GM04503 (cell line): ENCODE results near the gene ADO.

Source experiments
- DNase-seq: peaks from one replicate; pipeline ENCODE4 v3.0.0-alpha.2; 2012; ENCODE audit warnings: low read depth

The ADO gene

DNA sequence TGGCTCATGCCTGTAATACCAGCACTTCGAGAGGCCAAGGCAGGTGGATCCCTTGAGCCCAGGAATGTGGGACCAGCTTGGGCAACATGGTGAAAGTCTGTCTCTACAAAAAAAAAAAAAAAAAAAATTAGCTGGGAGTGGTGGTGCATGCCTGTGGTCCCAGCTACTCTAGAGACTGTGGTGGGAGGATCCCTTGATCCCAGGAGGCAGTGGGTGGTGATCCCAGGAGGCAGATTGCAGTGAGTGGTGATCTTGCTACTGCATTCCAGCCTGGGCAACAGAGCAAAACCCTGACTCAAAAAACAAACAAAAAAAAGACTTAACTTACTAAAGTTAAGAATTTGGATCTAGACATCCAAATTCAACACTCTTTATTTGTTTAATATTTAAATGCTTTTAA is 10.2 kb upstream of the ADO start:
- DNase-seq: no peak

- no peak for DNase-seq
These were observed 9.4 kb upstream of the ADO start for GRCh38 chr10:62795100-62795499.

- DNase-seq: no peak
These were observed 8.8 kb upstream of the ADO start for GRCh38 chr10:62795762-62796161.

GRCh38 chr10:62796896-62797295 is 7.6 kb upstream of the ADO start:
- DNase-seq: no peak

- DNase-seq: no peak
These were observed 2.6 kb upstream of the ADO start for GRCh38 chr10:62801871-62802270.

DNA sequence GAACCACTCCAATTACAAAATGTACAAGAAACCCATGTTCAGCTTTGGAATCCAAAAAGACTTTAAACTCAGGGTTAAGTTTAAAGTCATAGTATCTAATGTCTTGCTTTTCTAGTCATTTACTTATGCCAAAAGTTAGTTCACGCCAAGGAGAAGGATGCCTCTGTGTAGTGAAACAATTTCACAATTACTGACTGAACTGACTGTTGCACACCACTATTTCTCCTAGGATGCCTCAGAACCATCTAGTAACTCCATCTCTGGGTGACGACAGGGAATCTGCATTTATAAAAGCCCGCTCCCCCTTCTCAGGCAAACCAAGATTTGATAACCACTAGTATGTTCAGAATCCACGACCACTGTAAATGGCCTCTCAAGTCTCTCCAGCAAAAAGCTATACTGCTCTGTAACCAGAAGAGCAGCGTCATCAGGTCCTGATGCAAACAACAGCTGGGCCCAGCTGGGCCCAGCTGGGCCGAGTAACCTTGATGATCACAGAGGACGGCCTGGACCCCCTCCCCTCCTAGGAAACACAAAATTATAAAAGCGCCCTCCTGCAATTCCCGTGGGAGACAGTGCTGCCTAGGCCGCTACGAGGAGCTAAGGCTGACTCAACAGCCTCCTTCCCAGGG is 680 bp upstream of the ADO start:
- DNase-seq: no peak

GRCh38 chr10:62805231-62806099 is 945 bp downstream of the ADO start:
- no peak for DNase-seq

DNA sequence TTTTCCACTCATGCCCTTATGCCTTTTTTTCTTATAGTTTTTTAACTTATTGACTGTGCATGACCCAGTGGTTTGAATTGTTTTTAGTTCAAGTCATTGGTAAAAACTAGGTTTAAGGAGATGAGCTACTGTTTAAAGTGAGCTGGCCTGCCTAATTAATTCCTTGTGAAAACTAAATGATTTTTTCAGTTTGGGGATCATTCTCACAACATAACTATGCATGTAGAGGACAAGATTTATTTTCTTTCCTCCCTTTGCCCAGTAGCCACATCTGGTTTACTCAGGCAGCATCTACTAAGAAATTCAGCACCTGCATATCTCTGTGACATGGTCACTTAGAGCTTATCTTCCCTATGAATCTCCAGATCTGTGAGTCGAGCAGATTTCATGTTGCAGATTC is 1.7 kb downstream of the ADO start:
- no peak for DNase-seq

DNA sequence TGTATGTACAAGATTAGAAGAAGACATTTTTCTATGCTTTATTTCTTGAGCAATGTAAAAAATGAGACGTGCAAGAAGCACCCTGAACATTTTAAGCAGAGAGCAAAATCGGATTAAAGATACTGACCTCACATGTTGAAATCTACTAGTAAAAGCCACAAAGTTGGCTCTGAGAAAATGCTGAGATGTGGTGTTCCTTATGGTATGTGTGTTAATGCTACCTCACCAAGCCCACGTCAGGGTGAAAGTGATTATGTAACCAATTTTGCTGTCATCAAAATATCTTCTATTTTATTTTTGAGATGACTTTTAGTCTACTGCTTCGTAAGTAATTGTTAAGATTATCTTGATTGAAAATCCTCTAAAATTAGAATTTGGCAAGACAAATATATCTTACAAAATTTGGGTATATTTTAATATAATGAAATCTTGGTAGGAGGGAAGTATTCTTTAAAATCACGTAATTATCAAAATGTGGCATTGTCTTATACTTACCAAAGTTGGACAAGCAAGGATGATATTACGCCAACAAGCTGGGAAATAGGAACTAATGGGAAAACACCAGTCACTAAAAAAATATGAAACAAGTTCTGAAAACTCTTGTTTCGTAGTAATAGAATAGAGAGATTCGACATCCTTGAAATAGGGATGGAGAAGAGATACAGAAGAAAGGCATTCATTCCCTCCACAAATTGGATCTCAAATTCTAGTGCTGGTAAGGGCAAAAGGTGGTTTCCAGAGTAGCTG is 5.8 kb downstream of the ADO start:
- DNase-seq: no peak

GRCh38 chr10:62811159-62811875 is 6.8 kb downstream of the ADO start:
- DNase-seq: no peak

DNA sequence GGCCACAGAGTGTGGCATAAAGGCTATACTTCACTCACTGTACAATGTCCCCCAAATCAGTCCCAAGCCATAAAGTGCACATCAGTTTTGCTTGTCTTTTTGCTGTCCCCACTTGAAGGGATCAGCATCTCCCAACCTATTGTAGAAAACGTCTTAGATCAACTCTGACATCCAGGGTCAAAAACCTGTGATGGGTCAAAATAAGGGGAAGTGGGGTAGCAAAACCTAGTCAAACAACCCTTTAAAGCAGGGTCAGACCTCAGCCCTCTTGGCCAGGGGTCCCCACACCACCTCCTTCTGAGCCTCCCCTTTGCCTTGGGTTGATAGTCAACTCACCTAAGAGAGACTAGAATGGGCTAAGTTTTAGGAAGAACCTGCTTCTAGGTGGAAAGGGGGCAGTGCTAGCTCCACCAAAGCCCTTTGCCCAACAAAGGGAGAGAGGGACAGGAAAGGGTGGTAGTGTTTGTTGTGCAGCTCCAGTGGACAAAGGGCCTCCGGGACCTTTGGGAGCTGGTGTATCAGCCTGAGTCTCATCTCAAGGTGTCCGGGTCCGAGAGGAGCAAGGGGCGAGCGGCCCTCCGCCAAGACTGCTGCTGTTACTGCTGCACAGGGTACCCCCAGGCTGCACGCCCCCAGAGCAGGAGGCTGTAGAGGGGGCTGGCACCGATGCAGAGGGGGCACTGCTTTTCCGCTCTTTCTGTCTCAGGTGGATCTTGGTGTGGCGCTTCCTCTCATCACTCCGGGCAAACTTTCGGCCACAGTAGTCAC is 8.3 kb downstream of the ADO start:
- no peak for DNase-seq

DNA sequence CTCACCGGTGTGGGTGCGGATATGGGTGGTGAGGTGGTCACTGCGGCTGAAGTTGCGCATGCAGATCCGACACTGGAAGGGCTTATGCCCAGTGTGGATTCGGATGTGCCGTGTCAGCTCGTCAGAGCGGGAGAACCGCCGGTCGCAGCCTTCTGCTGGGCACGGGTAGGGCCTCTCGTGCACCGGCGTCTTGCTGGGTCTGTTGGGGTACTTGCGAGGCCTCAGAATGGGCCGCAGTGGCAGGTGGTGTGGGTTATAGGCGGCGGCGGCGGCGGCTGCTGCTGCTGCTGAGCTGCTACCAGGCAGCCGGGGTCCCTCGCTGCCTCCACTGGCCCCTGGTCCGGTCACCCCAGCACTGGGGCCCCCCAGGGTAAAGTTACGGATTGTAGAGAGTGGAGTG is 8.9 kb downstream of the ADO start:
- no peak for DNase-seq

GRCh38 chr10:62813981-62814380 is 9.5 kb downstream of the ADO start:
- no peak for DNase-seq

- DNase-seq: no peak
These were observed 10.3 kb downstream of the ADO start for GRCh38 chr10:62814756-62815380.

DNA sequence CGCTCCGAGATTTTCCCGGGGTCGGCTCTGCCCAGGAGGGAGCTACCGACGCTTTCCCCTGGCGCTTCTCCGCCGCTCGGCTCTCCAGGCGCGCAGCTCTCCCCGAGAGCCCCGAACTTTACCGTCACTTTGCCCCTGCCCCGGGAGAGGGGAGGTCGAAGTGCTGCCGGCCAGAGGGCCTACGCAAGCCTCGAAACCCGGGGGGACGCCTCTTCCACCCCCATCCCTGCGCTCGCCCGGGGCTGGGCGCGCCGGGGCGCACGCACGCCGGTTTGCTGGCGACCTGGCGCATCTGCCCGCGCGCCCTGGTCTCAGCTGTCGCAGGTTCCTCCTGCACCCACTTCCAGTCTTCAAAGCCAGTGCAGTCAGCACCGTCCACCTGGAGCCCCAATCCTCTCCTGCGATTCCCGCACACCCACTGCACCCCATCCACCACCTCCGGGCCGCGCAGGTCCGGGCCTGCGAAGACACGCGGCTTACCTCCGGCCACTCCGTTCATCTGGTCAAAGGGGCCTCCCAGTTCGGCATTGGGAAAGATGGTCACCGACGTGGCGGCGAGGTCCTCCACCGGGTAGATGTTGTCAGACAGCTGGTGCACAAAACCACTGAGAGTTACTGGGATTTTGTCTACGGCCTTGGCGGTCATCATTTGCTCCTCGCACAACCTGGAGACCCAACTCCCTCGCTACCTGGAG is 11.0 kb downstream of the ADO start:
- DNase-seq: no peak

- DNase-seq: no peak
These were observed 11.5 kb downstream of the ADO start for GRCh38 chr10:62816076-62816330.

DNA sequence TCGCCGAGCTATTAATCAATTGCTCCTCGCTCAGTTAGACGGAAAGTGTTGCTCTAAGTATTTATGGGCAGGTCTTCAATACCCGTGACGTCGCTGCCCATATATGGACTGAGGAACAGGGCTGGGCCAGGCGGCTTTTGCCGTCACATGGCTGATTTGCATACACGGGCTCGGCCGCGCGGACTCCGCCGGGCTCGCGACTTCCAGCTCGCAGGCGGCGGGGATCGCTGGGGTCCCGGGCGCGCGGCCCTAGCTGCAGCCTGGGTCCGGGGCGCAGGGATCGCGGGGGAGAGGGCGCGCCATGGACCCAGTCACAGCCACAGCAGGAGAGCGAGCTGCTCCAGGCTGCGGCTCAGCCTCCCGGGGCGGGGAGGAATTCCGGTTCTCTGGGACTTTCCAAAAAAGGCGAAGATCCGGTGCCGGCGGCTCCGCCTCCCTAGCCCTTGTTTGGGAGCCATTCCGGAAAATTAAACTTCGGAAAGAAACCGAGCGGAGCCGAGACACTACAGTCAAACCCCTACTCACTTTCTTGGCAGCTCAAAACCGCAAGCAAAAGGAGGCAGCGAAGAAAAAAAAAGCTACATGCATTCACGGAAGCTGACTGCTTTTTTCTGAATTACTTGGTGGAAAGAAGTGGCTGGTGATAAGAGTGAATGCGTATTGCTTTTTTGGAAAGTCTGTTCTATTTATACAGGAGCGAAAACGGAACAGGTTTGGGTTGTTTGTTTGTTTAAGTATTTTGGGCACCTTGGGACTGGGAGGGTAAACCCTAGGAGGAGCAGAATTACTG is 12.0 kb downstream of the ADO start, which contains the start of gene EGR2:
EGR2 (minus strand) TSS at position 36 of the 790 bp plus-strand sequence. CDS start 337 bp downstream, outside the sequence.
- DNase-seq: peak; percentile 68

- no peak for DNase-seq
These were observed 12.7 kb downstream of the ADO start for GRCh38 chr10:62817121-62817765.

GRCh38 chr10:62817766-62818425 is 13.4 kb downstream of the ADO start:
- DNase-seq: no peak
